Measurements from ENCODE around the gene FBXO38.

FBXO38 gene

GRCh38 chr5:148384380-148384737 lies 601 bp downstream of the FBXO38 start:
- Histone ChIP-seq H3K4me3 (peak overlapping the region; percentile 81), H3K27ac (peak overlapping the region; percentile 90 to 97)
- DNase-seq (ENCODE audit: low spot score): no peak
- TF ChIP-seq, protein P1, sequence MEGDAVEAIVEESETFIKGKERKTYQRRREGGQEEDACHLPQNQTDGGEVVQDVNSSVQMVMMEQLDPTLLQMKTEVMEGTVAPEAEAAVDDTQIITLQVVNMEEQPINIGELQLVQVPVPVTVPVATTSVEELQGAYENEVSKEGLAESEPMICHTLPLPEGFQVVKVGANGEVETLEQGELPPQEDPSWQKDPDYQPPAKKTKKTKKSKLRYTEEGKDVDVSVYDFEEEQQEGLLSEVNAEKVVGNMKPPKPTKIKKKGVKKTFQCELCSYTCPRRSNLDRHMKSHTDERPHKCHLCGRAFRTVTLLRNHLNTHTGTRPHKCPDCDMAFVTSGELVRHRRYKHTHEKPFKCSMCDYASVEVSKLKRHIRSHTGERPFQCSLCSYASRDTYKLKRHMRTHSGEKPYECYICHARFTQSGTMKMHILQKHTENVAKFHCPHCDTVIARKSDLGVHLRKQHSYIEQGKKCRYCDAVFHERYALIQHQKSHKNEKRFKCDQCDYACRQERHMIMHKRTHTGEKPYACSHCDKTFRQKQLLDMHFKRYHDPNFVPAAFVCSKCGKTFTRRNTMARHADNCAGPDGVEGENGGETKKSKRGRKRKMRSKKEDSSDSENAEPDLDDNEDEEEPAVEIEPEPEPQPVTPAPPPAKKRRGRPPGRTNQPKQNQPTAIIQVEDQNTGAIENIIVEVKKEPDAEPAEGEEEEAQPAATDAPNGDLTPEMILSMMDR (IDR thresholded peaks at IDR 0.05): no peak

- Histone ChIP-seq H3K27ac (peak overlapping the region in 1 of 2 donors; percentile 97), H3K4me3 (peak overlapping the region; percentile 81)
- TF ChIP-seq, protein P1 (IDR thresholded peaks at IDR 0.05): no peak
Measured at GRCh38 chr5:148385094-148385493, 1.3 kb downstream of the FBXO38 start.

GRCh38 chr5:148386041-148386440 lies 2.3 kb downstream of the FBXO38 start:
- TF ChIP-seq, protein P1 (IDR thresholded peaks at IDR 0.05): no peak
- H3K4me3 ChIP-seq: no peak overlapping the region
- no peak overlapping the region for H3K27ac ChIP-seq
- DNase-seq (ENCODE audit: low spot score): no peak

More at GRCh38 chr5:148385094-148385493, 1.3 kb downstream of the FBXO38 start:
- DNase-seq (ENCODE audit: low spot score): no peak

DNA sequence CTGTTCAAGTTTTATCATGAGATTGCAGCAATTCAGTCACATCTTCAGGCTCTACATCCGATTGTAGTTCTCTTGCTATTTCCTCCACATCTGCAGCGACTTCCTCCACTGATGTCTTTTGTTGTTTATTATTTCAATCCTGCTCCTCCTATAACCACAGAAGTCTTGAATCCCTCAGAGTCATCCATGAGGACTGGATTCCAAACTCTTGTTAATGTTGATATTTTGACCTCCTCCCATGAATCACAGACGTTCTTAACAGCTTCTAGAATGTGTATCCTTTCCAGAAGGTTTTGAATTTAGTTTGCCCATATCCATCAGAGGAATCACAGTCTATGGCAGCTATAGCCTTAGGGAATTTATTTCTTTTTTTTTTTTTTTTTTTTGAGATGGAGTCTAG lies 3.6 kb downstream of the FBXO38 start:
- Histone ChIP-seq H3K4me3 (no peak overlapping the region), H3K27ac (no peak overlapping the region)
- TF ChIP-seq, protein P1 (IDR thresholded peaks at IDR 0.05): no peak
- no peak for DNase-seq (ENCODE audit: low spot score)

DNA sequence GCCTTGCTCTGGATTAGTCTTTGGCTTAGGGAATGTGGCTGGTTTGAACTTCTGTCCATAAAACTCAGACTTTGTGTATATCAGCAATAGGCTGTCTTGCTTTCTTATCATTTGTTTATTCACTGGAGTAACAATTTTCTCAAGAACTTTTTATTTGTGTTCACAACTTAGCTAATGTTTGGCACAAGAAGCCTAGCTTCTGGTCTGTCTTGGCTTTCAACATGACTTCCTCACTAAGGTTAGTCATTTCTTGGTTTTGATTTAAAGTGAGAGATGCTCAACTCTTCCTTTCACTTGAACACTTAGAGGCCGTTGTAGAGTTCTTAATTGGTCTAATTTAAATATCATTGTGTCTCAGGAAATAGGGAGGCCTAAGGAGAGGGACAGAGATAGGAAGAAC lies 4.9 kb downstream of the FBXO38 start:
- TF ChIP-seq, protein P1 (IDR thresholded peaks at IDR 0.05): no peak
- no peak overlapping the region for H3K4me3 ChIP-seq
- no peak for DNase-seq (ENCODE audit: low spot score)
- no peak overlapping the region for H3K27ac ChIP-seq

DNA sequence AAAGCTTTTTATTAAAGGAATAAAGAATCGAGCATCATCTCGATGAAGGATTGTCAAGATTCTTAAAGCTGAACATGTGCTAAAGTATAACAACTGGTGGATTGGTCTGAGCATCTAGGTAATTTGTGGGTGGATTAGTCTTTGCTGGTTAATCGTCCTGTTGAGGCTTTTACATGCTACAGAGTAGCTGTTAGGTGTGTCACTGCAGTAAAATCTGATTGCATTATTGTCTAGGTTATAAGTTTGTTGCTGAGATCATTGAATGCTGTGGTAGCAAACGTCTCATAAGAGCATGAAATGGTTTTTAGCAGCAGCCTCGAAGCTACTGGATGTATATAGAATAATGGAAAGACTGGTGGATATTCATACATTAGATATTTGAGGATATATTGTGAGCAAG lies 7.2 kb downstream of the FBXO38 start:
- TF ChIP-seq, protein P1 (IDR thresholded peaks at IDR 0.05): no peak
- Histone ChIP-seq H3K27ac (no peak overlapping the region), H3K4me3 (no peak overlapping the region)
- DNase-seq (ENCODE audit: low spot score): no peak

- Histone ChIP-seq H3K4me3 (no peak overlapping the region), H3K27ac (no peak overlapping the region)
- TF ChIP-seq, protein P1 (IDR thresholded peaks at IDR 0.05): no peak
- no peak for DNase-seq (ENCODE audit: low spot score)
Measured at GRCh38 chr5:148391422-148391821, 7.7 kb downstream of the FBXO38 start.

Measured in coronary artery (tissue), 2 donors.